Adipocyte (in vitro differentiated cells): ENCODE data around the gene ASPHD1.
"Not testable (repeated sequence)": the region's sequence is repeated elsewhere in the genome, so short reads cannot be mapped to it uniquely, and the experiment has no call there.

ENCODE experiments used
- DNase-seq: peaks from one replicate; pipeline ENCODE4 v3.0.0-alpha.2; 2015; ENCODE audit warnings: low read depth
- H3K27me3 ChIP-seq: replicated peaks from 2 replicates; pipeline ENCODE4 v1.7.0; 2013; ENCODE audit warnings: mild to moderate bottlenecking, low read length, moderate library complexity; ENCODE audit not compliant: control insufficient read depth, insufficient read depth
- H3K36me3 ChIP-seq: 2 replicates; pipeline ENCODE4 v1.7.0; 2013; ENCODE audit warnings: low read length, mild to moderate bottlenecking, moderate library complexity; ENCODE audit not compliant: control insufficient read depth, insufficient read depth, severe bottlenecking
- H3K4me1 ChIP-seq: 2 replicates; pipeline ENCODE4 v1.7.0; 2013; ENCODE audit warnings: mild to moderate bottlenecking, low read length, moderate library complexity; ENCODE audit not compliant: control insufficient read depth, insufficient read depth
- H3K4me3 ChIP-seq: 2 replicates; pipeline ENCODE4 v1.7.0; 2013; ENCODE audit warnings: mild to moderate bottlenecking, low read length, moderate library complexity
- H3K9ac ChIP-seq: 2 replicates; pipeline ENCODE4 v1.7.0; 2013; ENCODE audit warnings: mild to moderate bottlenecking, low read length, moderate library complexity
- H3K9me3 ChIP-seq: 2 replicates; pipeline ENCODE4 v1.7.0; 2013; ENCODE audit warnings: mild to moderate bottlenecking, low read length, moderate library complexity; ENCODE audit not compliant: control insufficient read depth

ASPHD1 gene

DNA sequence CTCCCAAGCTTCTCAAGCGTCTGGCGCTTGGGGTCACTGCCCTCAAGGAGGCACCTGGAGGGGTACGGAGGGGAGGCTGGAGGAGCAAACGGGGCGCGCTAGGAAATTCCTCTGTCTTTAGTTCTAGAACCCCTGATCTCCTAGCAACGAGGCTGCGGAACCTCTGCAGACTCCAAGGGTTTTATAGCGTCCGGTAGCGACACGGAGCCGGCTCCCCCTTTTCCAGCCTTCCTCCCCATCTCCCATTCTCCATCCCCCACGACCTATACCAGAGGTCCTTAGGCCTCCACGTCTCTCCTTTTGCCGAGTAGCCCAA, 36.7 kb upstream of the ASPHD1 start:
- Histone ChIP-seq H3K9ac (no peak overlapping the region), H3K4me1 (peaks cover 14% of the 10 kb centered on the region), H3K9me3 (no peaks in the 10 kb centered on the region), H3K36me3 (peaks cover 21% of the 10 kb centered on the region), H3K27me3 (peaks cover 6% of the 10 kb centered on the region), H3K4me3 (peak overlapping the region; percentile 62)
- no peak for DNase-seq

DNA sequence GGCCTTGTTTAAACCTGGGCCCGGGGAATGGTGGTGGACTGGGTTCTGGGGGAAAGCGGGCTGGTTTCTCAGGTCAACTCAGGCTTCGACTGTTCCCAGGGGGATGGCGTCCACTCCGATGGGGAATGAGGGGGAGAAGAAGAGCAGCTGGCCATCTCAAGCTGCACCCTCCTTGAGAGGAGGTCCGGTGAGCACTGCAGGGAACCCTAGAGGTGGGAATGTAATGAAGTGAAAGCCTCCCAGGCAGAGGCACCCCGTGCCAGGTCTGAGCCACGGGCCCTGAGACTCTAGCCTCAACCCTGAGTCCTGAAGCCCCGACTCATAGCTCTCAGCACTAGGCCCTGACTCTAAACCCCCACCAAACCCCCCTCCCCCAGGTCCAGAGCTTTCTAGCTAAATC, 36.1 kb upstream of the ASPHD1 start:
- no peak for DNase-seq
- no peaks in the 10 kb centered on the region for H3K9me3 ChIP-seq
- H3K4me1 ChIP-seq, result peaks cover 14% of the 10 kb centered on the region
- peaks cover 16% of the 10 kb centered on the region for H3K36me3 ChIP-seq
- no peak overlapping the region for H3K4me3 ChIP-seq
- no peak overlapping the region for H3K9ac ChIP-seq
- peaks cover 6% of the 10 kb centered on the region for H3K27me3 ChIP-seq

DNA sequence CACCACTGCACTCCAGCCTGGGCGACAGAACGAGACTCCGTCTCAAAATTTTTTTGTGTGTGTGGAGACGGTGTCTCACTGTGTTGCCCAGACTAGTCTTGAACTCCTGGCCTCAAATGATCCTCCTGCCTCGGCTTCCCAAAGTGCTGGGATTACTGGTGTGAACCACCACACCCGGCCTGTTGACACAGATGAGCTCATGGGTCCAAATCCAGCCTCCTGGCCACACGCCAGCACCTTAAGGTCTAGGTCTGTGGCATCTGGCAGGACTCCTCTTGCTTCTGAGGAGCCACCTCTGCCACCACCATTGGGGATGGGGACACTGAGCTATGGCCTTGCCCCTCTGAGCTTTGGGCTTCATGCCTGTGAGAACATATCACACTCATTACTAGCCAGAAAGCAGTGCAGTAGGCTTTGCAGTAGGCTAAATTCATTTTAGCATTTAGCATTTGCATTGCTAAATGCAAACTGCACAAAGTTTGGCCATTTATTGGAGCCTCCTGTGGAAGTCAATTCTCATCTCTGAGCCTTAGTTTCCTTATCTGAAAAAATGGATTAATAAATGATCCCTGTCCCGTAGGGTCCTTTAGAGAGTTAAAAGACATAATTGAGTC, 31.8 kb upstream of the ASPHD1 start:
- H3K9ac ChIP-seq, result no peak overlapping the region
- DNase-seq, result no peak
- H3K4me1 ChIP-seq, result no peaks in the 10 kb centered on the region
- no peaks in the 10 kb centered on the region for H3K9me3 ChIP-seq
- H3K27me3 ChIP-seq, result peaks cover 6% of the 10 kb centered on the region
- no peak overlapping the region for H3K4me3 ChIP-seq
- no peaks in the 10 kb centered on the region for H3K36me3 ChIP-seq

DNA sequence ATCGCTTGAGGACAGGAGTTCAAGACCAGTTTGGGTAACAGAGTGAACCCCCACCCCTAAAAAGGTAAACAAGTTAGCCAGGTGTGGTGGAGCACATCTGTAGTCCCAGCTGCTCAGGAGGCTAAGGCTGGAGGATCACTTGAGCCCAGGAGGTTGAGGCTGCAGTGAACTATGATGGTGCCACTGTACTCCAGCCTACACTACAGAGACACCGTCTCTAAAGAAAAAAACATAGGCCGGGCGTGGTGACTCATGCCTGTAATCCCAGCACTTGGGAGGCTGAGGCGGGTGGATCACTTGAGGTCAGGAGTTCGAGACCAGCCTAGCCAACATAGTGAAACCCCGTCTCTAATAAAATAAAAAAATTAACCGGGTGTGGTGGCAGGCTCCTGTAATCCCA, 31.2 kb upstream of the ASPHD1 start:
- DNase-seq, H3K9me3 ChIP-seq, H3K4me3 ChIP-seq, H3K27me3 ChIP-seq, H3K9ac ChIP-seq, H3K4me1 ChIP-seq, H3K36me3 ChIP-seq: not testable (repeated sequence)

DNA sequence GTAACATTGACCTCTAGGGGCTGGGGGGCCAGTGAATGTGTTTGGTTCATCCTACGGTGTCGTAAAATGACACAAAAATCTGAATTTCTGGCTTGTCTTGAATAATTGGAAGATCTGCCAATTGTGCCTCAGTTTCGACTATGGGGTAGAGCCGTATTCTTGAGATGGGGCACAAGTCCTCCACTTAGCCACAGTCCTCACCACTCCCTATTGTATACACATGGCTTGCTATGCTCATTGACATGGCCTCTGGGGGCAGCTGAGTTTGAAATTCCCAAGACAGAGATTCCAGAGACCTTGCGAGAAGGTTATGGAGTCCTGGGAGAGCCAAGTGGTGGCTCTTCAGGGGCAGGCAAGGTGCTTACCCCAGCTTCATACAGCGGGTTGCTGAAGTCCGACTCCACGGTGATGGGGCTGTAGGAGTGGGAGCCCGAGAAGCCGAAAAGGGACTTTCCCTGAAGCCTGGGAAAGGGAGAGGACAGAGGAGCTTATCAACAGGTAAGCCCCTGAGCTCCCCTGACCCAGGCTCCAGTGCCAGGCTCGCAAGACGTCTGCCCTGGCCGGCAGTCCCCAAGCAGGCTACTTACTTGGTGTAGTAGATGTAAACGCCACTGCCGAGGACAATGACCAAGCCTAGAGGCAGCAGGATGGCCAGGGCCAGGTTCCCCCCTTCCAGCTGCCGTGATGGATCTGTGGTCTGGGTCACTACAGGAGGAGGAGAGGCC, 28.3 kb upstream of the ASPHD1 start:
- Histone ChIP-seq H3K36me3 (no peaks in the 10 kb centered on the region), H3K9me3 (no peaks in the 10 kb centered on the region), H3K27me3 (peaks cover 20% of the 10 kb centered on the region), H3K9ac (no peak overlapping the region), H3K4me1 (no peaks in the 10 kb centered on the region), H3K4me3 (no peak overlapping the region)
- no peak for DNase-seq

DNA sequence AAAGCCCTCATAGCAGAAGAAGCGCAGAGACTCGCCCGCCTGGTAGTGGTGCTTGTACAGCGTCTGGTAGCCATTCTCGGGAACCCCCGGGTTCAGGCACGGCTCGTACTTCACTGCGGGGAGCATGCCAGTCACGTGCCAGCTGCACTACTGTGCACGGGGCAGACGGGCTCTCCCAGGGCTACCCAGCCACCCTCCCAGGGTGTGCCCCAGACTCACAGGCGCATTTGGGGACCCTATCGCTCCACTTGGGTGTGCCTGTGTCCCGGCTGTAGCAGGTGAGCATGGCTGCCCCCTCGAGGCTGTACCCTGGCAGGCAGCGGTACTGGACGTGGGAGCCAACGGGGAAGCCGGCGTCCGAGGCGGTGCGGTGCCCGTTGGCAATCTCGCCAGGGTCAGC, 27.0 kb upstream of the ASPHD1 start:
- no peak overlapping the region for H3K9ac ChIP-seq
- no peaks in the 10 kb centered on the region for H3K36me3 ChIP-seq
- H3K4me1 ChIP-seq, result no peaks in the 10 kb centered on the region
- no peak for DNase-seq
- no peak overlapping the region for H3K4me3 ChIP-seq
- peaks cover 4% of the 10 kb centered on the region for H3K9me3 ChIP-seq
- H3K27me3 ChIP-seq, result peaks cover 29% of the 10 kb centered on the region

DNA sequence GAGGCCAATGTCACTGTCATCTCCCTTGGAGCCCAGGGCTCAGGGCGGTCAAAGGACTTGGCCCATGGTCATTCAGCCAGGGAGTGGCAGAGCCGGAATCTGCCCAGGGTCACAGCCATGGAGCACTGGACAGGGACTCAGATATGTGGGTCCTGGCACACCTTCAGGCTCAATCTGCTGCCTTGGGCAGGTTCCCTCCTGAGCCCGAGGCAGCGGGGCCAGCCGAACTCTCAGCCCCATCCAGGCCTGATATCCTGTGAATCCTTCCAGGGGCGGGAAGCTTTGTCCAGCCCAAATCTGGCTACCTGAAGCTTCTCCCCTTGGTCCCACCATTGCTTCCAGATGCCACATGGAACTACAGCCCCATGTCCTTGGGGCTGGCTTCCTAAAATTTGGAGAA, 25.1 kb upstream of the ASPHD1 start:
- no peaks in the 10 kb centered on the region for H3K4me1 ChIP-seq
- DNase-seq, result no peak
- H3K4me3 ChIP-seq, result no peak overlapping the region
- no peaks in the 10 kb centered on the region for H3K36me3 ChIP-seq
- H3K27me3 ChIP-seq, result peaks cover 32% of the 10 kb centered on the region
- no peak overlapping the region for H3K9ac ChIP-seq
- peaks cover 4% of the 10 kb centered on the region for H3K9me3 ChIP-seq

DNA sequence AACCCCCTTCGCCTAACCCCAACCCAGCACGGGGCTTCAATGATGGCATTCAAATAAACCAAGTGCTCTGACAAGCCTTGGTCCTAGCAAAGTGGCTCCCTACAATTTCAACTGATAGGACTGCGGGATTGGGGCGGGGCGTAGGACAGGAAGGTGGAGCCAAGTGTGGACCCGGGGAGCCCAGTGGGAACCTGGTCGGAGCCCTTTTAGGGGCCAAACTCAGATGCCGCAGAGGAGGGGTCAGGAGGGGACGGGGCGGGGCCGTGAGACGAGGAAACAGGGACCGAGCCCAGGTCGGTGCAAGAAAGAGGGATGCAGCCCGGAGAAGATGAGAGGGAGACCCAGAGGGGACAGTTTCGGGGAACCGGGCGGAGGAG, 24.1 kb upstream of the ASPHD1 start:
- H3K9me3 ChIP-seq, result peaks cover 4% of the 10 kb centered on the region
- H3K36me3 ChIP-seq, result no peaks in the 10 kb centered on the region
- H3K9ac ChIP-seq, result no peak overlapping the region
- H3K27me3 ChIP-seq, result peaks cover 32% of the 10 kb centered on the region
- no peaks in the 10 kb centered on the region for H3K4me1 ChIP-seq
- DNase-seq, result no peak
- H3K4me3 ChIP-seq, result no peak overlapping the region

DNA sequence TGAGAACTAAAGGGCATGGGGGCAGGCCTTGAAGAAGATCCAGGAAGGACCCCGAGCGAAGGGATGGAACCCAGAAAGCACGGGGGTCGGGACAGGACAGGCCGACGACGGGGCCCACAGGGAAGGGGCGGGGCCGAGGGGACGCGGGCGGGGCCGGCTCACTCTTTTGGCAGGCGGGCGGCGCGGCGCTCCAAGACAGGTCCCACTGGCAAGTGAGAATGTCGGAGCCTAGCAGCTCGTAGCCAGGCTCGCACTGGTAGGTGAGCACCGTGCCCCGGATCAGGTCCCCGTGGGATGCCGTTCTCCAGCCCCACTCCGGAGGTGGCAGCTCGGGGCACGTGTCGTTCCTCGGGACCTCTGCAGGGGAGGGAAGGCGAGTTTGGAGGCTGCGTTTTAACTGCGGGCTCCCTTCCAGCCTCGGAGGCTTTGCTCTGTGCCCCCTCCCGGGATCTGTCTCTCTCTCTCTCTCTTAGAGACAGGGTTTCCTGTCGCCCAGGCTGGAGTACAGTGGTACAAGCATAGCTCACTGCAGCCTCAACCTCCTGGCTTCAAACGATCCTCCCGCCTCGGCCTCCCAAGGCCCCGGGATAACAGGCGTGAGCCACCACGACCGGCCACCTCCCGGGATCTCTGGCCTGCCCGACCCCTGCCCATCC, 23.6 kb upstream of the ASPHD1 start:
- Histone ChIP-seq H3K27me3 (peaks cover 32% of the 10 kb centered on the region), H3K9ac (no peak overlapping the region), H3K36me3 (no peaks in the 10 kb centered on the region), H3K9me3 (peaks cover 4% of the 10 kb centered on the region), H3K4me3 (no peak overlapping the region), H3K4me1 (no peaks in the 10 kb centered on the region)
- no peak for DNase-seq

DNA sequence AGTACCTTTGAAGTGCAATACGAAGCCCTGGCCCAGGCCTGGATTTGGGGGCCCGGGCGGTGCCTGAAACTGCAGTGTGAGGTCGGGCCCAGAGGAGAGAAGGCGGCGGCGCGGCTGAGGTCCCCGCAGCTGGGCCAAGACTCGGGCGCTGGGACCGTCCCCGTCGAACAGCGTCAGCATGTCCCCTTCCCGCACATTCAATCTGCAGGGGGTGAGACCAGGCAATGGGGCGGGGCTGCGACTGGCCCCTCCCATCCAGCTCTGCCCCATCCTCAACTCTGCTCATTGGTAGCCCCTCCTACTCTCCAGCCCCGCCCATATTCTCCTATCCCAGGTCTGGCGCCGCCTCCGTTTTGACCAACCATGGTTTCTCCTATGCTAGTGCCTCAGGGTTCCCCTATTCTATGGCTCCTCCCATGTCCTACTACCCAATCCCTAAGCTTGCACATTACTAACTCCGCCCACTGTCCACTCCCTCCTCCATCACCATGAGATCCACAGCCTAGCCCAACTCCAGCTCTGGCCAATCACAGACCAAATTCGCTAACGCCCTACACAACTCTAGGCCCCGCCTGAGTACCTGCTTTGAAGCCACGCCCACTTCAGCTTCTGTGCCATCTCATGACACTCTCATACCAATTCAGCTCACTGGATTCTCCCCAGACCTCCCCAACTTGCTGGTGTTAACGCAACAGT, 22.9 kb upstream of the ASPHD1 start:
- H3K4me1 ChIP-seq, result no peaks in the 10 kb centered on the region
- H3K4me3 ChIP-seq, result no peak overlapping the region
- no peak overlapping the region for H3K9ac ChIP-seq
- no peak for DNase-seq
- H3K27me3 ChIP-seq, result peaks cover 32% of the 10 kb centered on the region
- no peaks in the 10 kb centered on the region for H3K36me3 ChIP-seq
- H3K9me3 ChIP-seq, result peaks cover 4% of the 10 kb centered on the region

DNA sequence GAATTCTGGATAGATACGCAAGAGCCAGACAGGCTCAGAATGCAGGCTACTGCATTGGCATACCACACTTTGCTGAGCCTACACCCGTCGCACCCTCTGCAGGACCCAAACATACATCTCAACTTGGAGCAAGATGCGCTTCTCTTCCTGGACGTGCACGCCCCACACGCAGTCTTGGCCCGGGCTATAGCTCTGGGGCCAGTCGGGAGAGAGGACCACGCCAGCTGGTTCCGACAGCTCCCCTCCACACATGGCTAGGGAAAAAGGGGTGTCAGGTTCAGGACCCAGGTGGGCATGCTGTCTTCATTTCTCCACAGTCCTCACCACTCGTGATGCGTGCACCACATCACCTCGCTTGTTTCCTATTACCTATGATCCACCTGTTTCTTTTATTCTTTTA, 22.1 kb upstream of the ASPHD1 start:
- Histone ChIP-seq H3K9me3 (peaks cover 4% of the 10 kb centered on the region), H3K4me1 (no peaks in the 10 kb centered on the region), H3K36me3 (no peaks in the 10 kb centered on the region), H3K4me3 (no peak overlapping the region), H3K9ac (no peak overlapping the region), H3K27me3 (peaks cover 32% of the 10 kb centered on the region)
- DNase-seq, result no peak
